CD4-positive, alpha-beta T cell treated with Interleukin-15 for 4 hours (primary cell): ENCODE results near the gene RAB9A.
"Not testable (repeated sequence)": the region's sequence is repeated elsewhere in the genome, so short reads cannot be mapped to it uniquely, and the experiment has no call there.

Source experiments
- DNase-seq: peaks from one replicate; pipeline ENCODE4 v3.0.0-alpha.2; 2020; ENCODE audit warnings: low spot score

RAB9A gene

GRCh38 chrX:13702111-13702789 is 13.3 kb downstream of the RAB9A start:
- no peak for DNase-seq

DNA sequence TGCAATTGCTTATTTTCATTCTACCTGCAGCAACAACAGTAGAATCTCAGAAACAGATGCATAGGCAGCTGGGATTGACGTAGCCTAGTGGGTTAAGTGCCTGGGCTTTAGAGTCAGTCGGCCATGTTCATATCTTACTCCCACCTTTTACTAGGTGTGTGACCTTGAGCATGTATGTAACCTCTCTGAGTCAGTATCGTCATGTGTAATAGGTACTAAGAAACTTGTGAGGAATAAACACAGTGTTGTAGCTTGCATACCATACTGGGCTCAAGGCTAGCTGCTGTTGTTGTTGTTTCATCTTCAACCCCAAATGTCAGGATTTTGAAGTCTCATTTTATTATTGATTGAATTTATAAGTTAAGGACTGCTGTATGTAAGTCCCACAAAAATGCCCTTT is 14.2 kb downstream of the RAB9A start:
- no peak for DNase-seq

DNA sequence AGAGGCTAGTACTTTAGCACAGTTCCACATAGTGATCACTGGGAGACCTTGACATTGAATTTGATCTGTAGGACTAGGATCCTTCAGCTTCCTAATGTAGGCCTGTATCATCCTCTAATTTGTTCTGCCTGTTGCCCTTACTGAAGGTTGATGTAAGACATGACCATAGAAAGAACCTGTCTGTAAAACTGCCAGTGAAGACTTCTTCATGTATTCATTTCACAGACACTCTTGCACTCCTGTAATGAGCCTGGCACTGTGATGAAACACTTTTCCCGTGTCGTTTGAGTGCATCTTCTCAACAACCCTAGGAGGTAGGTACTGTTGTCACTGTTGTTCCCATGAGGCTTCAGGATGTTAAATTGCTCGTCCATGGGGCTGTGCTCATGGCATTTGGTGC is 14.7 kb downstream of the RAB9A start:
- DNase-seq: no peak

- DNase-seq: no peak
Observed at GRCh38 chrX:13711141-13711540, 22.2 kb downstream of the RAB9A start.

DNA sequence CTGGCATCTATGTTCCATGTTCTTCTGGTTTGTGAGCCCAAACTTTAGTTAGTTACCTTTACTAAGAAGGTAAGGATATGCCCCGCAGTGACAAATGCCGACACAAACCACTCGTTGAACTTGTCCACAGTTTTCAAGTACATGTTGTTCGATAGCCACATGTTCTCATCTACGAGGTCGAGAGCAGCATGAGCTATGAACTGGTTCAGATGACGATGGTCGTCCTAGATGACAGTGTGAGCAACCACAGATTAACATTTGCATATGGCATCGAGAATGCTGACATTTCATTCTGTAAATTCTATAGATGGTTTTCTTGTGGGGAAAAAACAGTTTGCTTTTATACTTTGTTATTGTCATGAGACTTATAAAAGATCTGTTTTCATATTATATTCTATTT is 27.5 kb downstream of the RAB9A start:
- DNase-seq: no peak

- peak; percentile 50 for DNase-seq
Observed at GRCh38 chrX:13716905-13717304, 28.0 kb downstream of the RAB9A start.

- DNase-seq: no peak
Observed at GRCh38 chrX:13717700-13718472, 29.0 kb downstream of the RAB9A start.

GRCh38 chrX:13719192-13719856 is 30.4 kb downstream of the RAB9A start:
- DNase-seq: peak; percentile 26

DNA sequence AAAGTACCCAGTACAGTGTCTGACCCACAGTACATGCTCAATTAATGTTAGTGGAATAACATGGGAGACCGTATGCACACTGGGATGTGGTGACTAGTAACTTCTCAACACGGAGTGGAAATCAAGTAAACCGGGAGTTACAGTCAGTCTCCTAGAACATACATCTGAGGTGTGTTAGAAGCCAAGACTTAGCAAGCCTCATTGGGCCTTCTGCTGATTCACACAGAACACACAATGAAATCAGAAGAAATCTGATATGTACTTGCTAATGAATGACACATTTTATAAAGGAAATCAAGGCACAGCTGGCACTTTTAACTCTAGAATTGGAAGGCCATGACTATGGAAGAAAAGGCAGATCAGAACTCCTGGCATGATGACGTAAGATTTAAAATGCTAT is 32.4 kb downstream of the RAB9A start:
- DNase-seq: no peak

DNA sequence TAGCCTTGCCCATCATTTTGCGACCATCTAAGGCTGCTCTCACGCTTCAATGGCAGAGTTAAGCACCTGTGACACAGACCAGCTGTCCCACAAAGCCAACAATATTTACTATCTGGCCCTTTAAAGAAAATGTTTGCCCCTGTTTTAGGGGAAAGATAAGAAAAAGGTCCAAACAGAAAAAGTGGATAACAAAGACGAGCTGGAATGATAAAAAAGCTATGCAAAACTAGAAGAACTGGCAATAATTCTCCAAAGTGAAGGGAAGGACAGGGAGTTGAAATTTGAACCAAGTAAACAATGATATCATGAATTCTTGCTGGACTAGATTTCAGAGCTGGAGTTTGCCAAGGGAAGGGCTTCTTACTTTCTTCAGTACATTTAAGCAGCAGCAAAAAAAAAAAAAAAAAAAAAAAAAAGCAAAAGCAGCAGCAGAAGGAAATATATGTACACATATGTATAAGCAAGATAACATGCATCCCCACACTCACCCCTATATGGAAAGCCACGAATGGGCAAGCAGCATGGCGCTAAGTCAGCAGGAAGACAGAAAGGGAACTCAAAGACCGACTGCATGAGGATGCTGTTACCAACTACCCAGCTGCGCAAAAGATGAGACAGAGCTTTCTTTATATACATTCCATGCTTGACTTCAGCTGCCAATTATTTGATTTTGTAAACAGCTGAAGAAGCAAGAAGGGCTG is 33.0 kb downstream of the RAB9A start:
- DNase-seq: no peak

GRCh38 chrX:13724878-13725277 is 36.0 kb downstream of the RAB9A start:
- DNase-seq: peak; percentile 57

DNA sequence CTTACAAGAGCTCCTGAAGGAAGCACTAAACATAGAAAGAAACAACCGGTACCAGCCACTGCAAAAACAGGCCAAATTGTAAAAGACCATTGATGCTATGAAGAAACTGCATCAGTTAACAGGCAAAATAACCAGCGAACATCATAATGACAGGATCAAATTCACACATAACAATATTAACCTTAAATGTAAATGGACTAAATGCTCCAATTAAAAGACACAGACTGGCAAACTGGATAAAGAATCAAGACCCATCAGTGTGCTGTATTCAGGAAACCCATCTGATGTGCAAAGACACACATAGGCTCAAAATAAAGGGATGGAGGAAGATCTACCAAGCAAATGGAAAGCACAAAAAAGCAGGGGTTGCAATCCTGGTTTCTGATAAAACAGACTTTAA is 37.7 kb downstream of the RAB9A start:
- DNase-seq: not testable (repeated sequence)

GRCh38 chrX:13730523-13730922 is 41.6 kb downstream of the RAB9A start:
- DNase-seq: not testable (repeated sequence)

GRCh38 chrX:13732246-13733067 is 43.5 kb downstream of the RAB9A start:
- DNase-seq: no peak

GRCh38 chrX:13733506-13733905 is 44.6 kb downstream of the RAB9A start:
- DNase-seq: no peak

DNA sequence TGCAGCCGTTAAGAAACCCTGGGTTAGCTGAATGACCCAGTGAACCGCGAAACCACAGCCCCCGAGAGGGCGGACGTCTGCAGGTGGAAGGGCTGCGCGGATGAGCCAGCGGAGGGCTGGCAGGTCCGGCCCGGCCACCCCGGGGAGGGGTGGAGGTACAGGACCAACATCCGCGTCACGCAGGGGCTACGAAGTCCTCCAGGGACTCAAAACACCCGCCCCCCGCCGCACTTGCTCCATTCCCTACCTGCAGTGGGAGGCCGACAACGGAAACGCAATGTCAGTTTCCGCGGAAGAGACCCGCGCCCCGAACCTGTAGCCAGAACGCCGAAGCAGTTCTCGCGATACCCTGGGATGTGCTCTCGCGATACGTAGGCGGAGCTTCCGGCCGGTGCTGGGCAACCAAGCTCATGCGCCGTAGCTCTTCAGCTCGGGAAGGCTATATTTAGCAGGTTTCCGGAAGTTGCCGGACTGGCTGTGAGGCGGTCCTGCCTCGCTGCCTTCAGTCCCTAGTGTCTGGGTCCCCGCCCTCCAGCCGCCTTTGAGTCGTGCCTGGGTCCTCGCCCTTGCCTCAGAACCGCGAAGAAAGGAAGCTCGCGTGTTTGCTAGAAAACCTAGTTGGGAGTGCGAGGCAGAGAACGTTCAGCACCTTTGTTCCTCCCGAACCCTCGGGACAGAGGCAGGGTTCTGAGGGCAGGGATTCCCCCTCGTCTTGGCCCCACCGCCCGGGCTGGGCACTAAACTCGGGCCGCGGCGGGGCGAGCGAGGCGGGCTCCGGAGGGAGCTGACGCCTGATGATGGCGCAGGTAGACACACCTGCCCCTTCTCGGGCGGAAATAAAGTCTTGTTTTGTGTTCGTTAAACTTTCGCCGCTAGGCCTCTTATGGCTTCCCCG is 45.6 kb downstream of the RAB9A start, which contains the start of the genes OFD1 and TRAPPC2:
TSS of gene OFD1 (plus strand) at position 471 of the 895 bp plus-strand sequence. CDS start at position 795, 324 bp downstream.
TSS of gene TRAPPC2 (minus strand) at position 343 of the 895 bp plus-strand sequence. CDS start 14,657 bp downstream, outside the sequence.
- peak; percentile 92 for DNase-seq

- no peak for DNase-seq
Observed at GRCh38 chrX:13741695-13742094, 52.8 kb downstream of the RAB9A start.

DNA sequence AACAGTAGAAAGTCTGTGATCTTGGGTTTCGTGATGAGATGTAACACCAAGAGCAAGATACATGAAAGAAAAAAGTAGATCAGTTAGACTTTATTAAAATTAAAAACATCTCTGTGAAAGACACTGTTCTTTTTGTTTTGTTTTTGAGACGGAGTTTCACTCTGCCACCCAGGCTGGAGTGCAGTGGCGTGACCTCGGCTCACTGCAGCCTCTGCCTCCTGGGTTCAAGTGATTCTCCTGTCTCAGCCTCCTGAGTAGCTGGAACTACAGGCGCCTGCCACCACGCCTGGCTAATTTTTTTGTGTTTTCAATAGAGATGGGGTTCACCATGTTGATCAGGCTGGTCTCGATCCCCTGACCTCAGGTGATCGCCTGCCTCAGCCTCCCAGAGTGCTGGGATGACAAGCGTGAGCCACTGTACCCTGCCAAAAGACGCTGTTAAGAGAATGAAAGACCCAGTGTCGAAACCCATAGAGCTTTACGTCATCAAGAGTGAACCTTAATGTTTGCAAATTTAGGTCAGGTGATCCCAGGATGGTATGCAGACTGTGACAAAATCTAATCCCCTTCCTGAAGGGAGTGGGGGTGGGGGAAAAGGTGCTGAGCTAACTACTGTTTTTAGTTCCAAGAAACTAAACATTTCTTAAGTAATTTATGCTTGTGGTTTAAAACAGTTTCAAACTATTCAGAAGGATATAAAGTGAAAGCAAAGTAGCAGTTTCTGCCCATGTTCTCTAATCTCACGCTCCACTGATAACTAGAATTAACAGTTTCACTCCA is 53.7 kb downstream of the RAB9A start:
- DNase-seq: peak; percentile 68

DNA sequence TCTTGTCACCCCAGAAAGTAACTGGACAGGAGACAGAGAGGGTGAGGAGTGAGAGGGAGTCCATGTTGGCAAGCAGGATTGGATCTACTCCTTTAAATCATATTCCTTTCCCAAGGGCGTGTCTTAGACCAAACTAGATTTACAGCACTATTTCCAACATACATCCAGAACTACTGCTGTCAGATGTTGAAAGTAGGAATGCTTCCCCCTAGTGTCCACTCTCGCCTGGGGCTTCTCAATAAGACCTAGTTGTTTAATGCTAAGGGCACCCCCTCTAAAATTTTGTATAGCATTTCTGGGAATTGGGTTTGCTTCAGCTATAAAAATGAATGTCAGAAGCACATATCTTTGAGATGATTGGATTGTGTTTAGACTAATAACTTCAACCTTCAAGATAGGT is 58.9 kb downstream of the RAB9A start:
- peak; percentile 33 for DNase-seq
